Fibroblast of skin of left biceps (primary cell): ENCODE results near the gene UQCRH.
"Not testable (repeated sequence)": the region's sequence is repeated elsewhere in the genome, so short reads cannot be mapped to it uniquely, and the experiment has no call there.

Experiments used
- DNase-seq, 2 experiments: peaks; one replicate each; pipeline ENCODE4 v3.0.0-alpha.2; 2013; ENCODE audit warnings: low read depth in 2 of 2

UQCRH gene

DNA sequence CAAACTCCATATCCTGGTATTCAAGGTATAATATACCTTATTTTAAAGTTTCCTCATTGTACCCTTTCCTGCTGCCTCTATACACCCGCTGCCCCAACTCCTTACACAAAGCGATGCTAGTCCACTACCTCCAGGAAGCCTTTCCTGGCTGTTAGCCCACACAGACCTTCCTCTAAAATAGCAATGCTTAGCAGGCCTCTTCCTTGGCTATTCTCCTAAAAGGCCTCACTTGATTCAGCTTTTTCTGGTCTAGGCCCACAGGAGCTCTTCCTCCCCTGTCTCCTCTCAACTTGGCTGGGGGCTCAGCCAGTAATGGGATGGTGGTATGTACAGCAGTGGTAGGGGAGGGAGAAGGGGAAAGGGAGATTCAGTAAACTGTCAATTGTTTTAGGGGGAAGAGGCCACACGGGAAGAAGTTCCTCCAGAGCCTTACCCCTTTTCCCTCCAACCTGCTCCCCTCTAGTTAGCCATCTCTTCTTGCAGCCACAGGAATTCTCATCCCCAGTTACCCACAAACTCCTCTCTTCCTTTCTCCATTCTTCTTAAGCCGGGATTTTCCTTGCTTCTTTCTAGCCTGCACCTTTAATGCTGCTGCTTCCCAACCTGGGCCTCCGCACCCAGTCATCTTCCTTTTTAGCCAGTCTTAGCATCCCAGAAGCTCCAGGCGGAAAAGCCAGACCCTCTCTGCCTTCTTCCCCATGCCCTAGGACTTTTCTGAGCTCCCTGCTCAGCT is 2.7 kb upstream of the UQCRH start:
- no peak for DNase-seq

DNA sequence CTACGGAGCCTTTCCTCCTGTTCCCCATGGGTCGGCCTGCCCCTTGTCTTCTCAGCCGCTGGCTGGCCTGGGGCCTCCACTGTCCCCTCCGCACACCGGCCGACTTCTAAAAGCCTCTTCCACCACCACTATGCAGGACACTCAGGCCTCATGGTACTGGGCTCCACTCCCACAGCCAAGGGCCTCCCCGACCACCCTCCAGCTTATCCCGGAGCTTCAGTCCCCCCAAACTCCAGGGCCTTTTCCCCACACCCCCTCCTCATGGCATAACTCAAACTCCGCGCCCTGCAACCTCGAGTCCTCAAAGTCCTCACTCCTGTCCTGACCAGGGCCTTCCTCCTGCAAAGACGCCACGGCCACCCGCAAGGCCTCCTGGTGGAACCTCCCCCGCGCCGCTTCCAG is 2.1 kb upstream of the UQCRH start:
- DNase-seq: no peak

DNA sequence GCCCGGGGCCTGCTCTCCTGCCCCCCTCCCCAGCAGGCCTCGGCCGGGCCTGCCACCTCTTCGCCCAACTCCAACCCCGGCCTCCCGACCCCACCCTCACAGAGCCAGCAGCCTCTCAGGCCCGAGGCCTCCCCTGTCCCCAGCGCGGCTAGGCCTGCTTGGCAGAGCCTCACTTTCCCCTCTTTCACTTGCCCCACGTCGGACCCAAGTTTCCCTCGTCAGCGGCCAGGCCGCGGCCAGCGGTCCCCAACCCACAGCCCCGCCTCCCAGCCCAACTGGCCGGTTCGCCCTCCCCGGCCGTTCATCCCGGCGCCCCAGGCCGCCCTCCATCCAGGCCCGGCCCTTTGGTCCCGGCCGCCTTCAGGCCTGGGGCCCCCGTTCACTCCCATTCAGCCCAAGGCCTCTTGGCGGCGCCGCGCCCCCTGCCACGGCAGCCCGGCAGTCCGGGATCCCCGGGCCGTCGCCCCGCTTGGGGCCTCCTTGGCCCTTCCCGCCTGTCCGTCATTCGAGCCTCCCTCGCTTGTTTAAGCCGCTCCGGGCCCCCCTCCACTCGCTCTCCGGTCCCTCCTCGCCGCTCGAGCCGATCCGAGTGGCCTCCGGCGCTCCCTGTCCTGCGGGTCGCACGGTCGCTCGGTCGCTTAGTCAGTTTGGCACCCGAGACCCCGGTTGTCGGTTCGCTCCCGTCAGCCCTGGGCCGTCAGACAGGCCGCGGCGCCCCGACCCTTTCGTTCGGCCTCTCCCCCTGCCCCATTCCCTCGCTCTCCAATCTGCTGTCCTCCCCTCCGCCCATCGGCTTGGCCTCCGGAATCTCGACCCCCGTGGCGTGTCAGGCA is 1.5 kb upstream of the UQCRH start:
- DNase-seq: no peak

DNA sequence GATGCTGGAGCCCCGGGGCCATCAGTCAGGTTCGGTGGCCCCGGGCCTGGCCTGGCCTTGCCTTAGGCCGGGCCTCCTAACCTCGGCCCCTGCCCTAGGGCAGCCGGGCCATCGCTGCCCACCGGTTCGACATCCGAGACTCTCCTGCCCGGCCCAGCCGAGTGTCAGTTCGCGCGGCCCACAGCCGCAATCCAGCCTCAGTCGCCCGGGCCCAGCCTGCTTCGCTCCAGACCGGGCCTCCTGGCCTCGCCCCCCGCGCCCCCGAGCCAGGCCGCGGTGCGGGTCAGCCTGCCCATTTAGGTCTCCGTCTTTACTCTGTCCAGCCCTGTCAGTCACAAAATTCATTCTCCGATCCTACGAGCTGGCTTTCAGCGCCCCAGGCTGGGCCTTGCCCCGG is 859 bp upstream of the UQCRH start:
- DNase-seq: no peak

DNA sequence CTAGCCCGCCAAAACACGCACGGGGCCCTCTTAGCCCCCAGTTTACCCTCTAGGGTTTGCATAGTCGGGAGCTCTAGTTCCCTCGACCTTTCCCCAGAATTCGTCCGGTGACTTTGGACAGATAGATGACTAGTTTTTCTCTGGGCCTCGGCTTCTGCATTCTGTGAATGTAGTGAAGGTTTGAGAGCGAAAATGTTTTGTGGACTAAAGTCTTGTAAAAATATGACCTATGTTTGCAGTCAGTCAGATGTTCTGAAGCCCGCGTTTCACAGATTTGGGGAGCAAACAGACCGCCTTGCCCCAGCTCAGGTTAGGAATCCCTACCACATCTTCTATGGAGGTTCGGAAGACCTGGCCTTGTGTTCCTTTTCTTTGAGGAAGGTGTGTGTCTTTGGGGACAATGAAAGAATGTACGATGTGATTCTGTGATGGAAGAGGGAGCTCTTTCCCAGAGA is 401 bp downstream of the UQCRH start:
- no peak for DNase-seq

DNA sequence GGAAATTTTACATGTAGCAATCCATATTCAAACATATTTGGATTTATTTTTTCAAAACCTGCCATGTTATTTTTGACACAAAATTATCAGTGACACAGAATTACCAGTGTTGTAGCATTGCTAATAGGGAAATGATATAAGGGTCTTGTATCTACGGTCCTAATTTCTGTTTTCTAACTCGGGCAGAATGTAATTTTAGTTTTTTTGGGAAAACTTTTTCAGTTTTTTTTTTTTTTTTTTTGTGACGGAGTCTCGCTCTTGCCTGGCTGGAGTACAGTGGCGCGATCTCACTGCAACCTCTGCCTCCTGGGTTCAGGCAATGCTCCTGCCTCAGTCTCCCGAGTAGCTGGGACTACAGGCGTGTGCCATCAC is 2.6 kb downstream of the UQCRH start:
- no peak for DNase-seq

DNA sequence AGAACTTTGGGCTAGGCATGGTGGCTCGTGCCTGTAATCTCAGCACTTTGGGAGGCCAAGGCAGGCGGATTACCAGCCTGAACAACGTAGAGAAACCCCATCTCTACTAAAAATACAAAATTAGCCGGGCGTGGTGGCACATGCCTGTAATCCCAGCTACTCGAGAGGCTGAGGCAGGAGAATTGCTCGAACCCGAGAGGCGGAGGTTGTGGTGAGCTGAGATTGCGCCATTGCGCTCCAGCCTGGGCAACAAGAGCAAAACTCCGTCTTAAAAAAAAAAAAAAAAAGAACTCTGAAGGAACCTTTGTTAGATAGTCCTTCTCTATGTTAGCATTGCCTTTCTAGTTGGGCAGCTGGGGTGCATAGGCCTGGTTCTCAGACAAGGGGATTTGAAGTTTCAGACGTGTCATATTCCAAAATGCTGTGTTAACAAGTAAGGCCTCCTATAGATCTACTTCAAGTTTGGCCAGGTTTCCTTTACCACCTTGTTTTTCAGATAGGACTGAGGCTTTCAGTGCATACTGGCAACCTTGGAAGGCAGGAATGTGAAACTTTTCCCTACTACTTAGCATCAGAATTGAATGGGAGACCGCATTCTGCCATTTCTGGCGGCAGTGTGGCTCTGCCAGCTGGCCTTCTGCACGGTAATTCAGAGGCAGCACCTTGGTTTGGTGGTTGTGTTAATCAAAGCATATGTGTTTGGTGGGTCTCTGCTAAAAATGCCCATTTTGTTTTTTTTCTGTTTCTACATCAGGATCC is 6.1 kb downstream of the UQCRH start:
- DNase-seq: no peak

DNA sequence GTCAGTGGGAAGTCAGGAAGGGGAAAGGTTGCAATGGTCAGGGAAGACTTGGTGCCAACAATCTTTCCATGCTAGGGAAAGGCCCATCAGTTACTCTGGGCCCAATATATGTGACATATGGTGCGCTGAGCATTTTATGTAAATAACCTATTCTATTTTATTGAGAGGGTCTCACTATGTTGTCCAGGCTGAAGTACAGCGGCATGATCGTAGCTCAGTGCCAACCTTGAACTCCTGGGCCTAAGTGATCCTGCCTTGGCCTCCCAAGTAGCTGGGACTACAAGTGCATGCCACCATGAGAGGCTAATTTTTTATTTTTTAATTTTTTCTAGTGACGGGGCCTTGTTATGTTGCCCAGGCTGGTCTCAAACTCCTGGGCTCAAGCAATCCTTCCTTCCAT is 6.8 kb downstream of the UQCRH start:
- DNase-seq: no peak

DNA sequence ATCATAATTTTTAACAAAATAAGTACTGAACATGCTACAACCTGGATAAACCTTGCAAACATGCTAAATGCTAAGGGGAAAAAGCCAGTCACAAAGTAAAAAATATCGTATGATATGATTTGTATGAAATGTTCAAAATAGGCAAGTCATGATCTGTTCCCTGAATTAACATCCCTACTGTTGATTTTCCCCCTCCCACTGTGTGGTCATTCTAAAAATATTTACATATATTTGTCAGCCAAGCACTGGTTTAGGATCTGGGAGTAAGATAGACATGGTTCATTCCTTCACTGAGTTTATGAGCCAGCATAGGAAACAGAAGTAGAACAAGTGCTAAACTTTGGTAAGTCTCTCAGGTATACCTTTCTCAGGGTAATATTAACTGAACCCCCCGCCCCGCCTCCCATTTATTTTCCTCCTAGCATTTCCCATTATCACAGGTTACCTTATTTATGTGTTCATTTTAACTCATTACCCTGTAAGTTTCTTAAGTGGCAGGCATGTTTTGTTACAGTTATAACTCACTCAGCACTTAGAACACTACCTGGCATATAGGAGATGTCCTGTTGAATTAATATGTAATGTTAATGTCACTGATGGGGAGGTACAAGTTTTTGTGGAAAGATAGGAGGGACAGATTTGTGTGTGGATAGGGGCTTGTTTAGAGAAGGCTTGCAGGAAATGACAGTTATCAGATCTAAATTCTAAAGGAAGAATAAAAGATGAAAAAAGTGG is 12.3 kb downstream of the UQCRH start:
- no peak for DNase-seq

DNA sequence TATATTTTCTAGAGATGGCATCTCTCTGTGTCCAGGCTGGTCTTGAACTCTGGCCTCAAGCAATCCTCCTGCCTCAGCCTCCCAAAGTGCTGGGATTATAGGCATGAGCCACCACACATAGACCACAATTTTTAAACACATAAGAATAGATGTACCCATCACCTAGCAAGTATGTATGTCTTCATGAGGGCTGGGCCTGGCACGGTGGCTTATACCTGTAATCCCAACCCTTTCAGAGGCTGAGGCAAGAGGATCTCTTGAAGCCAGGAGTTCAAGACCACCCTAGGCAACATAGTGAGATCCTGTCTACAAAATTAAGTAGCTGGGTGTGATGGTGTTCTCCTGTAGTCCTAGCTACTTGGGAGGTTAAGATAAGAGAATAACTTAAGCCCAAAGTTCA is 13.8 kb downstream of the UQCRH start:
- no peak for DNase-seq

DNA sequence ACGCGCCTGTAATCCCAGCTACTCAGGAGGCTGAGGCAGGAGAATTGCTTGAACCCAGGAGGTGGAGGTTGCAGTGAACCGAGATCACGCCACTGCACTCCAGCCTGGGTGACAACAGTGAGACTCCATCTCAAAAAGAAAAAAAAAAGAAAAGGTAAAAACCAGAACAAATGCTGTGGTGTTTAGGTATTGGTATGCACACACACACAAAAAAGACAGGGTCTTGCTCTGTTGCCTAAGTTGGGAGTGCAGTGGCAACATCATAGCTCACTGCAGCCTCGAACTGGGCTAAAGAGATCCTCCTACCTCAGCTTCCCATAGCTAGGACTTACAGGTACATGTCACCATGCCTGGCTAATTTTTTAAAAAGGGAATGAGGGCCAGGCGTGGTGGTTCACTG is 15.8 kb downstream of the UQCRH start:
- DNase-seq: not testable (repeated sequence)

DNA sequence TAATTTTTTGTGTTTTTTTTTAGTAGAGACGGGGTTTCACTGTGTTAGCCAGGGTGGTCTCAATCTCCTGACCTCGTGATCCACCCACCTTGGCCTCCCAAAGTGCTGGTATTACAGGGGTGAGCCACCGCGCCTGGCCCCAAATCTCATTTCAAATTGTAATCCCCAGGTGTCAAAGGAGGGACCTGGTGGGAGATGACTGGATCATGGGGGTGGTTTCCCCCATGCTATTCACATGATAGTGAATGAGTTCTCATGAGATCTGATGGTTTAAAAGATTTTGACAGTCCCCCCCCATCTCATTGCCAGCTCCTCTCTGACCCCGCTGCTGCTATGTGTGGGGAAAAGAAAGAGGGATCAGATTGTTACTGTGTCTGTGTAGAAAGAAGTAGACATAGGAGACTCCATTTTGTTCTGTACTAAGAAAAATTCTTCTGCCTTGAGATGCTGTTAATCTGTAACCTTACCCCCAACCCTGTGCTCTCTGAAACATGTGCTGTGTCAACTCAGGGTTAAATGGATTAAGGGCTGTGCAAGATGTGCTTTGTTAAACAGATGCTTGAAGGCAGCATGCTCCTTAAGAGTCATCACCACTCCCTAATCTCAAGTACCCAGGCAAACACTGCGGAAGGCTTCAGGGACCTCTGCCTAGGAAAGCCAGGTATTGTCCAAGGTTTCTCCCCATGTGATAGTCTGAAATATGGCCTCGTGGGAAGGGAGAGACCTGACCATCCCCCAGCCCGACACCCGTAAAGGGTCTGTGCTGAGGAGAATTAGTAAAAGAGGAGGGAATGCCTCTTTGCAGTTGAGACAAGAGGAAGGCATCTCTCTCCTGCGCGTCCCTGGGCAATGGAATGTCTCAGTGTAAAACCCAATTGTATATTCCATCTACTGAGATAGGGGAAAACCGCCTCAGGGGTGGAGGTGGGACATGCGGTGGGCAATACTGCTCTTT is 16.7 kb downstream of the UQCRH start:
- DNase-seq: not testable (repeated sequence)

DNA sequence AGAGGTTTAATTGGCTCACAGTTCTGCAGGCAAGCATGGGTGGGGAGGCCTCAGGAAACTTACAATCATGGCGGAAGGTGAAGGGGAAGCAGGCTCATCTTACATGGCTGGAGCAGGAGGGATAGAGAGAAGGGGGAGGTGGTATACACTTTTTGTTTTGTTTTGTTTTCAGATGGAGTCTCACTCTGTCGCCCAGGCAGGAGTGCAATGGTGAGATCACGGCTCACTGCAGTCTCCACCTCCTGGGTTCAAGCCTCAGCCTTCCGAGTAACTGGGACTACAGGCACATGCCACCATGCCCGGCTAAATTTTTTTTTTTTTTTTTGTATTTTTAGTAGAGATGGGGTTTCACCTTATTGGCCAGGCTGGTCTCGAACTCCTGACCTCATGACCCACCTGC is 18.7 kb downstream of the UQCRH start:
- not testable (repeated sequence) for DNase-seq

DNA sequence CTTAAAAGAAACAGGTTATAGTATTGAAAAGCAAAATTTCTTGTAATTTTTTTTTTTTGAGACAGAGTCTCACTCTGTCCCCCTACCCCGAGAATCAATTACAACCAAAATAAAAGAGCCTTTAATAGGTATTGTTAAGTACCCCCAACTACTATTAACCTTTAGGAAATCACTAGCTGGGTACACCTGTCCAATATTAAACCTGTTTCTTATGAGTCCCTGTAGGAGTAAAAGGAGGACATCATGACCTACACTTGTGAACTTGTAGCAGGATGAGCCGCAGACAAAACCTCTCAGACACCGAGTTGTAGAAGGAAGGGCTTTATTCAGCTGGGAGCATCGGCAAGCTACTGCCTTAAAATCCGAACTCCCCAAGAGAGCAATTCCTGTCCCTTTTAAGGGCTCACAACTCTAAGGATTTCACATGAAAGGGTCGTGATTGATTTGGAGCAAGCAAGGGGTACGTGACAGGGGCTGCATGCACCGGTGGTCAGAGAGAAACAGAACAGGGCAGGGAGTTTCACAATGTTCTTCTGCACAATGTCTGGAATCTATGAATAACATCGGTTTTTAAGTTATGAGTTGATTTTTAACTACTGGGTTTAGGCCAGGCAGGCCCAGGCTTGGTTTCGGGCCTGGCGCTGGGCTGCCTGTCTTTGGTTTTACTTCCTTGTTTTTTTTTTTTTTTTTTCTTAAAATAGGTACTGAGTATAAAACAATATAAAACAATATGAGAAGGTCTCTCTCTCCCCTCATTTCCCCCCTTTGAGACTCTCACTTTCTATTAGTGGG is 22.0 kb downstream of the UQCRH start:
- not testable (repeated sequence) for DNase-seq

DNA sequence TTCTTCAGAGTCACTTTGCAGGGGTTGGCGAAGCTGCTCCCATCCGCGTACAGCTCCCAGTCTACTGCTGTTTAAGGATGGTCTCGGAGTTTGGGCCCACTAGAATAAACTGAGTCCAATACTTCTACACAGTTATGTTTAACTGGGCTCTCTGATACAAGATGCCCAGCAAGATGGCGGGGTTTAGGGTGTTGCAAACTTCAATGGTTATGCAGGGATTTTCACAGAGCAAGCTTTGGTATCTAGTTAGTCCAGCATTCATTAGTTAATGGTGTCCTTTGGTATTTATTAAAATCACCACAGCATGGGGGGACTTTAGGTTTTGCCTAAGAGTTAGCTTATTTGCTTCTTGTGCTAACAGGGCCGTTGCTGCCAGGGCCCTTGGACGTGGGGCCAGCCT is 24.7 kb downstream of the UQCRH start:
- DNase-seq: not testable (repeated sequence)

DNA sequence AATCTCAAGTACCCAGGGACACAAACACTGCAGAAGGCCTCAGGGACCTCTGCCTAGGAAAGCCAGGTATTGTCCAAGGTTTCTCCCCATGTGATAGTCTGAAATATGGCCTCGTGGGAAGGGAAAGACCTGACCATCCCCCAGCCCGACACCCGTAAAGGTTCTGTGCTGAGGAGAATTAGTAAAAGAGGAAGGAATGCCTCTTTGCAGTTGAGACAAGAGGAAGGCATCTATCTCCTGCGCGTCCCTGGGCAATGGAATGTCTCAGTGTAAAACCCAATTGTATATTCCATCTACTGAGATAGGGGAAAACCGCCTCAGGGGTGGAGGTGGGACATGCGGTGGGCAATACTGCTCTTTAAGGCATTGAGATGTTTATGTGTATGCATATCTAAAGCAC is 26.3 kb downstream of the UQCRH start:
- not testable (repeated sequence) for DNase-seq

DNA sequence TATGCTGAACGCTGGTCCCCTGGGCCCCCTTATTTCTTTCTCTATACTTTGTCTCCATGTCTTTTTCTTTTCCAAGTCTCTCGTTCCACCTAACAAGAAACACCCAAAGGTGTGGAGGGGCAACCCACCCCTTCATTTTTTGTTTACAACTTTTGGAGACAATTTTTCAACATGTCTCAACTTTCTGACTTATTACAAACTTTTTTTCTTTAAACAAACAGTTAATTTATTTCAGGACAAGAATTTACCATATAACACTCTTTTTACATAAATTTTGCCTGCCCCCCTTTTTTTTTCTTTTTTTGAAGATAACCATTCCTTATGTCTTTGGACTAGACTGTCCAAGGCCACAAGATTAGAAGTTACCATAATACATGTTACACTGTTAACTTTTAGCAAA is 26.9 kb downstream of the UQCRH start:
- not testable (repeated sequence) for DNase-seq

DNA sequence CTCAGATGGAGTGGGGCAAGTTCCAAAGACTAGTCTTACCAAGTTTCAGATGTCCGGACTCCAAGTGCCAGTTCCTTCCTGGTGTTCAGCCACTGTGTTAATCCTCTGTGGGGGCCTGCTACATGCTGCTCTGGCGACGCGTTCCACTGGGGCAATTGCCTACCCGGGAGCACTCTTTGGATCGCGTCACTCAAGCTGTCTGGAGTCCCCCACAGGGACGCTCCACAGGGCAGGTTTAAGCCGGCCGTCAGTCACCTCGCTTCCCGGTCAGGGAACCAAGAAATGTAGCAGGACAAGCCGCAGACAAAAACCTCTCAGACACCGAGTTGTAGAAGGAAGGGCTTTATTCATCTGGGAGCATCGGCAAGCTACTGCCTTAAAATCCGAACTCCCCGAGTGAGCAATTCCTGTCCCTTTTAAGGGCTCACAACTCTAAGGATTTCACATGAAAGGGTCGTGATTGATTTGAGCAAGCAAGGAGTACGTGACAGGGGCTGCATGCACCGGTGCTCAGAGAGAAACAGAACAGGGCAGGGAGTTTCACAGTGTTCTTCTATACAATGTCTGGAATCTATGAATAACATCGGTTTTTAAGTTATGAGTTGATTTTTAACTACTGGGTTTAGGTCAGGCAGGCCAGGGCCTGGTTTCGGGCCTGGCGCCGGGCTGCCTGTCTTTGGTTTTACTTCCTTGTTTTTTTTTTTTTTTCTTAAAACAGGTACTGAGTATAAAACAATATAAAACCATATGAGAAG is 28.5 kb downstream of the UQCRH start:
- DNase-seq: not testable (repeated sequence)
